Nephron progenitor cell (in vitro differentiated cells): ENCODE data around the gene FHDC1.

ENCODE experiments used
- DNase-seq: peaks from one replicate; pipeline ENCODE4 v3.0.0; 2021
- H3K27ac Mint-ChIP-seq: 2 replicates; pipeline ENCODE4 v1.8.0; 2021; ENCODE audit warnings: mild to moderate bottlenecking, moderate library complexity, mixed read lengths
- H3K27me3 Mint-ChIP-seq: 2 replicates; pipeline ENCODE4 v1.8.0; 2021; ENCODE audit warnings: mild to moderate bottlenecking, low read depth, mixed read lengths; ENCODE audit not compliant: poor library complexity
- H3K36me3 Mint-ChIP-seq: 2 replicates; pipeline ENCODE4 v1.8.0; 2021; ENCODE audit warnings: low read depth, mixed read lengths
- H3K4me1 Mint-ChIP-seq: 2 replicates; pipeline ENCODE4 v1.8.0; 2021; ENCODE audit warnings: mixed read lengths
- H3K4me3 Mint-ChIP-seq: 2 replicates; pipeline ENCODE4 v1.8.0; 2021; ENCODE audit warnings: mild to moderate bottlenecking, moderate library complexity, mixed read lengths
- H3K9me3 Mint-ChIP-seq: 2 replicates; pipeline ENCODE4 v1.8.0; 2021; ENCODE audit warnings: mild to moderate bottlenecking, moderate library complexity, mixed read lengths
- TF ChIP-seq, protein P1 (sequence below): fragments of 200-600 bp; sonication (generic); IDR thresholded peaks from 2 replicates; pipeline ENCODE4 v1.5.0; 2021; ENCODE audit warnings: antibody characterized with exemption

The FHDC1 gene

DNA sequence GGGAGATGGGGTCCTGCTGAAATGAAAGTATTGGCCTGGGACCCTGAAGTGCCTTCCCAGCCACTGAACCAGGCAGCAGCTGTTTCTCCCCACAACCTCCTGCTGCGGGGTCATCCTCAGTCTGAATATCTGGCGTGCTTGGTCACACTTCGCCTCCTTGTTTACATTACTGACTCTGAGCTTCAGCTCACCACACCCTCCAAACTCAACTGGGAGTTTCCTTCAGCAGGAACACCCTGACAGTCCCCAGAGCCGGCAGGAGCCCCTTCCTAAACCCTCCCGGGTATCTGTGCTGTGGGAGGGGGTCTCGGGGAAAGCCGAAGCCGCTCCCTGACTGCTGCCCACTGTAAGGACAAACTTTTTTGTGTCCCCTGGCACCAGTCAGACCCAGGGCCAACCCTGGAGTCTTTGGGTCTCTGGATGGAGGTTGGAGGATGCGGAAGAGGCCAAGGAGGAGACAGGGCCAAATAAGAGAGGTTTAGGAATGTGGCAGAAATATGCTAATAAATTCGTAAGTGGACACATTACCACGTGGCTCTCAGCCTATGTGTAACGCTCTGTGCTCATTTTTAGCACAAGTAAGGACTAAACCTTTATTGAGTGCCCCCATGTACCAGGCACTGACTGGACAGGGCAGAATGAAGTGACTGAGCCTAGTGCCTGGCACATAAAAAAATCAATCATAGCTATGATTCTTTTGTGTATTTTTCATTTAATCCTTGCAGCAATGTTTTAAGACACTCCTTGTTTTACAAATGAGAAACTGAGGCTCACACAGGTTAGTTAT is 20.7 kb downstream of the FHDC1 start:
- TF ChIP-seq, protein P1, sequence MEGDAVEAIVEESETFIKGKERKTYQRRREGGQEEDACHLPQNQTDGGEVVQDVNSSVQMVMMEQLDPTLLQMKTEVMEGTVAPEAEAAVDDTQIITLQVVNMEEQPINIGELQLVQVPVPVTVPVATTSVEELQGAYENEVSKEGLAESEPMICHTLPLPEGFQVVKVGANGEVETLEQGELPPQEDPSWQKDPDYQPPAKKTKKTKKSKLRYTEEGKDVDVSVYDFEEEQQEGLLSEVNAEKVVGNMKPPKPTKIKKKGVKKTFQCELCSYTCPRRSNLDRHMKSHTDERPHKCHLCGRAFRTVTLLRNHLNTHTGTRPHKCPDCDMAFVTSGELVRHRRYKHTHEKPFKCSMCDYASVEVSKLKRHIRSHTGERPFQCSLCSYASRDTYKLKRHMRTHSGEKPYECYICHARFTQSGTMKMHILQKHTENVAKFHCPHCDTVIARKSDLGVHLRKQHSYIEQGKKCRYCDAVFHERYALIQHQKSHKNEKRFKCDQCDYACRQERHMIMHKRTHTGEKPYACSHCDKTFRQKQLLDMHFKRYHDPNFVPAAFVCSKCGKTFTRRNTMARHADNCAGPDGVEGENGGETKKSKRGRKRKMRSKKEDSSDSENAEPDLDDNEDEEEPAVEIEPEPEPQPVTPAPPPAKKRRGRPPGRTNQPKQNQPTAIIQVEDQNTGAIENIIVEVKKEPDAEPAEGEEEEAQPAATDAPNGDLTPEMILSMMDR: no peak
- Mint-ChIP-seq H3K4me1 (peaks cover 66% of the 10 kb centered on the region), H3K27ac (no peak overlapping the region), H3K27me3 (no peaks in the 10 kb centered on the region), H3K36me3 (peaks cover 12% of the 10 kb centered on the region), H3K9me3 (no peaks in the 10 kb centered on the region), H3K4me3 (peak overlapping the region; percentile 32)
- DNase-seq: peak; percentile 53

GRCh38 chr4:152957437-152958171 is 21.5 kb downstream of the FHDC1 start:
- H3K27ac Mint-ChIP-seq: no peak overlapping the region
- no peaks in the 10 kb centered on the region for H3K27me3 Mint-ChIP-seq
- peaks cover 62% of the 10 kb centered on the region for H3K4me1 Mint-ChIP-seq
- no peaks in the 10 kb centered on the region for H3K9me3 Mint-ChIP-seq
- H3K4me3 Mint-ChIP-seq: no peak overlapping the region
- H3K36me3 Mint-ChIP-seq: peaks cover 14% of the 10 kb centered on the region
- TF ChIP-seq, protein P1: no peak
- DNase-seq: peak; percentile 16

- Mint-ChIP-seq H3K9me3 (no peaks in the 10 kb centered on the region), H3K36me3 (peaks cover 14% of the 10 kb centered on the region), H3K27me3 (no peaks in the 10 kb centered on the region), H3K4me1 (peaks cover 64% of the 10 kb centered on the region), H3K27ac (no peak overlapping the region), H3K4me3 (no peak overlapping the region)
- TF ChIP-seq, protein P1: no peak
- DNase-seq: no peak
Measured at GRCh38 chr4:152959080-152959479, 23.0 kb downstream of the FHDC1 start.

GRCh38 chr4:152960082-152960481 is 24.0 kb downstream of the FHDC1 start:
- peaks cover 15% of the 10 kb centered on the region for H3K36me3 Mint-ChIP-seq
- no peaks in the 10 kb centered on the region for H3K27me3 Mint-ChIP-seq
- no peak for DNase-seq
- TF ChIP-seq, protein P1: no peak
- no peak overlapping the region for H3K4me3 Mint-ChIP-seq
- H3K4me1 Mint-ChIP-seq: peaks cover 63% of the 10 kb centered on the region
- H3K9me3 Mint-ChIP-seq: no peaks in the 10 kb centered on the region
- H3K27ac Mint-ChIP-seq: no peak overlapping the region

DNA sequence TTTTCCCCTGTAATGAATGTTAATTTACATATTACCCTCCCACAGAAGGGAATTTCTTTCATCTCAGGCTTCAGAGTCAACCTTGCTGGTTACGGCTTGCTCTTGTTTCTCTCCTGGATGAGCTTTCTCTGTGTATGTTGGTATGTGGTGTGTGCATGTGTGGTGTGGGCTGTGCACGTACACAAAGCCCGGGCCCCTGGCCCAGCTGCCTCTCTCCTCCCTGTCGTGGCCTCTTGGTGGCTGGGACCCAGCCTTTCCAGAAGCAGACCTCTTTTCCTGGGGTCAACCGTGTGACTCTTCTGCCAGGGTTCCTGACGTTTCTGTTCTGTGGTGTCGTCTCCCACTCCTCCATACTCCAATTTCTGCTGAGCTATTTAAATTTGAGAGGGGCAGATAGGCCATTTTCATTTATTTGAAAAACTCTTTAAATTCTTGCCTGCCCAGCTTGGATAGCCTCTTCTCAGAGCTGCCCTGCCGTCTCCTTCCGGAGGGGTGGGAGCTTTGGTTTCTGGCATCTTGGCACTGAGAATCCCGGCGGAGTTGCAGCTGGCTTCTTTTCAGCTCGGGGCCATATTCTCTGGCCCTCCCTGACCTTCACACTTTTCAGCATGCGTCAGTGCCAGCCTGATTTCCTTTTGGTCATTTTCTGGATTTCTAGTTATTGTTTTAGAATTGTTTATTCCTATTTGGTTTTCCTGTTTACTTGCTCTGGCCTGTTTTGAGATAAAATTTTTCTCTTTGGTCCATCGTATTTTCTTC is 25.1 kb downstream of the FHDC1 start:
- peaks cover 56% of the 10 kb centered on the region for H3K4me1 Mint-ChIP-seq
- H3K4me3 Mint-ChIP-seq: no peak overlapping the region
- DNase-seq: no peak
- H3K36me3 Mint-ChIP-seq: peaks cover 15% of the 10 kb centered on the region
- H3K27ac Mint-ChIP-seq: peak overlapping the region; percentile 91
- TF ChIP-seq, protein P1: no peak
- no peaks in the 10 kb centered on the region for H3K27me3 Mint-ChIP-seq
- no peaks in the 10 kb centered on the region for H3K9me3 Mint-ChIP-seq
